Ishikawa (cell line): ENCODE results near the gene AATK.

ENCODE experiments used
- CEBPB ChIP-seq: IDR thresholded peaks from 2 replicates; pipeline ENCODE4 v1.6.1; 2012
- CREB1 ChIP-seq: IDR thresholded peaks from 2 replicates; pipeline ENCODE4 v1.6.1; 2012; ENCODE audit warnings: low read depth
- EGR1 ChIP-seq: IDR thresholded peaks from 2 replicates; pipeline ENCODE4 v1.6.1; 2012
- EP300 ChIP-seq: IDR thresholded peaks from 2 replicates; pipeline ENCODE4 v1.6.1; 2012; ENCODE audit warnings: borderline replicate concordance
- FOXM1 ChIP-seq: IDR thresholded peaks from 2 replicates; pipeline ENCODE4 v1.6.1; 2012; ENCODE audit warnings: low read depth, borderline replicate concordance
- MAX ChIP-seq: IDR thresholded peaks from 2 replicates; pipeline ENCODE4 v1.6.1; 2012
- NFIC ChIP-seq: IDR thresholded peaks from 2 replicates; pipeline ENCODE4 v1.6.1; 2012
- RAD21 ChIP-seq: IDR thresholded peaks from 2 replicates; pipeline ENCODE4 v1.6.1; 2012; ENCODE audit warnings: low read depth
- REST ChIP-seq: IDR thresholded peaks from 2 replicates; pipeline ENCODE4 v1.6.1; 2012; ENCODE audit warnings: low read depth, mild to moderate bottlenecking
- TAF1 ChIP-seq: IDR thresholded peaks from 2 replicates; pipeline ENCODE4 v1.6.1; 2012; ENCODE audit warnings: low read depth, mild to moderate bottlenecking
- TCF12 ChIP-seq: IDR thresholded peaks from 2 replicates; pipeline ENCODE4 v1.6.1; 2012; ENCODE audit warnings: low read depth
- TEAD4 ChIP-seq: IDR thresholded peaks from 2 replicates; pipeline ENCODE4 v1.6.1; 2012
- USF1 ChIP-seq: IDR thresholded peaks from 2 replicates; pipeline ENCODE4 v1.6.1; 2012
- YY1 ChIP-seq: IDR thresholded peaks from 2 replicates; pipeline ENCODE4 v1.6.1; 2012; ENCODE audit warnings: low read depth
- ZBTB7A ChIP-seq: IDR thresholded peaks from 2 replicates; pipeline ENCODE4 v1.6.1; 2012; ENCODE audit warnings: low read depth

AATK gene

GRCh38 chr17:81150377-81151077 is 15.5 kb downstream of the AATK start:
- TF ChIP-seq TCF12 (no peak), FOXM1 (no peak), EGR1 (no peak), MAX (no peak), CEBPB (no peak), NFIC (no peak)

- TF ChIP-seq TCF12 = no peak
- no peak for TF ChIP-seq YY1
- TF ChIP-seq REST = no peak
- no peak for TF ChIP-seq FOXM1
- no peak for TF ChIP-seq CREB1
- TF ChIP-seq TEAD4 = no peak
These were observed 17.0 kb downstream of the AATK start for GRCh38 chr17:81148986-81149533.

- TF ChIP-seq ZBTB7A = no peak
These were observed 17.4 kb downstream of the AATK start for GRCh38 chr17:81148571-81148970.

GRCh38 chr17:81147701-81148100 is 18.3 kb downstream of the AATK start:
- TF ChIP-seq TAF1 (no peak), CEBPB (no peak), EGR1 (no peak), EP300 (no peak), TEAD4 (no peak), FOXM1 (no peak), MAX (no peak)

- TF ChIP-seq TEAD4 = no peak
- TF ChIP-seq CREB1 = no peak
- TF ChIP-seq TAF1 = no peak
- no peak for TF ChIP-seq YY1
- no peak for TF ChIP-seq FOXM1
- TF ChIP-seq MAX = no peak
These were observed 21.6 kb downstream of the AATK start for GRCh38 chr17:81144423-81144781.

GRCh38 chr17:81143717-81144422 is 22.2 kb downstream of the AATK start:
- TF ChIP-seq FOXM1 (no peak), TAF1 (no peak), MAX (no peak), RAD21 (no peak), NFIC (no peak), CEBPB (no peak), USF1 (no peak), REST (no peak), EP300 (no peak), ZBTB7A (no peak)
